PC-3 (cell line): Measurements from ENCODE around the gene ABCA12. TPM values are rescaled to one million over a fixed set of nuclear protein-coding genes. Genes with fewer than 3 reads are reported as not detected.

ENCODE experiments used
- ATAC-seq: fragments of 200-7000 bp; cut with Tn5 transposase; 2 replicates; pipeline ENCODE4 v1.9.1; 2020; ENCODE audit warnings: mild to moderate bottlenecking, moderate library complexity
- BruUV-seq: library from RNA; stranded (reverse); fragments of 400-500 nt; replicated peaks from 2 replicates; lab custom pipeline; 2021; lab: Mats Ljungman, UMichigan
- CTCF ChIA-PET: fragments of 300-600 bp; sonication (Branson Sonifier 250); formaldehyde crosslinking; loops from one replicate; lab custom pipeline; 2022; ENCODE audit warnings: antibody characterized with exemption; lab: Charles Lee
- POLR2A ChIA-PET: fragments of 300-600 bp; sonication (Branson Sonifier 250); formaldehyde crosslinking; loops from one replicate; lab custom pipeline; 2022; ENCODE audit warnings: antibody characterized with exemption; ENCODE audit not compliant: unreplicated experiment; lab: Charles Lee
- DNase-seq: peaks from one replicate; pipeline ENCODE4 v3.0.0-alpha.2; 2015
- H2AFZ ChIP-seq: fragments of 300-600 bp; sonication (generic); 2 replicates; pipeline ENCODE4 v1.6.0; 2016; ENCODE audit warnings: antibody characterized with exemption, low read length
- H3F3A ChIP-seq: fragments of 300-600 bp; sonication (generic); one replicate; pipeline ENCODE4 v1.6.0; 2017; ENCODE audit warnings: antibody characterized with exemption, low read length, control low read depth, mild to moderate bottlenecking; ENCODE audit not compliant: unreplicated experiment
- H3K27ac ChIP-seq: fragments of 300-600 bp; sonication (generic); 2 replicates; pipeline ENCODE4 v1.5.1; 2016; ENCODE audit warnings: mild to moderate bottlenecking, low read length
- H3K27me3 ChIP-seq: fragments of 300-600 bp; sonication (generic); 2 replicates; pipeline ENCODE4 v1.6.1; 2016; ENCODE audit warnings: low read length, mixed read lengths
- H3K36me3 ChIP-seq: fragments of 300-600 bp; sonication (generic); 2 replicates; pipeline ENCODE4 v1.6.1; 2016; ENCODE audit warnings: low read depth, mixed run types, low read length, mixed read lengths
- H3K4me1 ChIP-seq: fragments of 300-600 bp; sonication (generic); 2 replicates; pipeline ENCODE4 v1.5.1; 2016; ENCODE audit warnings: low read length; ENCODE audit not compliant: insufficient read depth
- H3K4me2 ChIP-seq: fragments of 300-600 bp; sonication (generic); 2 replicates; pipeline ENCODE4 v1.6.0; 2016; ENCODE audit warnings: low read length
- H3K4me3 ChIP-seq: fragments of 300-600 bp; sonication (generic); 2 replicates; pipeline ENCODE4 v1.5.1; 2016; ENCODE audit warnings: mild to moderate bottlenecking, low read length, mixed read lengths
- H3K79me2 ChIP-seq: fragments of 300-600 bp; sonication (generic); 2 replicates; pipeline ENCODE4 v1.6.1; 2017; ENCODE audit warnings: low read length, mixed read lengths
- H3K9ac ChIP-seq: fragments of 300-600 bp; sonication (generic); 2 replicates; pipeline ENCODE4 v1.6.0; 2016; ENCODE audit warnings: mild to moderate bottlenecking, low read length
- H3K9me2 ChIP-seq: fragments of 300-600 bp; sonication (generic); replicated peaks from 2 replicates; pipeline ENCODE4 v1.6.1; 2016; ENCODE audit warnings: mixed run types, low read length, mixed read lengths
- H3K9me3 ChIP-seq: fragments of 300-600 bp; sonication (generic); 2 replicates; pipeline ENCODE4 v1.6.1; 2016; ENCODE audit warnings: low read length, mixed read lengths
- H4K20me1 ChIP-seq: fragments of 300-600 bp; sonication (generic); 2 replicates; pipeline ENCODE4 v1.6.1; 2016; ENCODE audit warnings: low read length, mixed read lengths
- CTCF ChIP-seq: fragments of 300-600 bp; sonication (generic); conservative IDR thresholded peaks from 2 replicates; pipeline ENCODE4 v1.5.1; 2017; ENCODE audit warnings: antibody characterized with exemption, low read depth, mild to moderate bottlenecking, low read length
- EZH2 ChIP-seq: fragments of 300-600 bp; sonication (generic); IDR thresholded peaks from one replicate; pipeline ENCODE4 v1.6.1; 2017; ENCODE audit warnings: antibody characterized with exemption, mild to moderate bottlenecking, low read length; ENCODE audit not compliant: unreplicated experiment
- EZH2phosphoT487 ChIP-seq: fragments of 300-600 bp; sonication (generic); IDR thresholded peaks from 2 replicates; pipeline ENCODE4 v1.6.1; 2018; ENCODE audit warnings: mild to moderate bottlenecking, antibody characterized with exemption, low read length, borderline replicate concordance
- intact Hi-C: fragments of 100-400 bp; cut with micrococcal nuclease; formaldehyde crosslinking; loops from 2 replicates; pipeline ENCODE4 v1.9.0; 2023
- total RNA-seq: library from RNA; depleted of rRNA; stranded (reverse); fragments of >200 nt; gene quantifications from 2 replicates; pipeline ENCODE4 v1.2.3, GENCODE V29; 2014

Gene ABCA12
- total RNA-seq, 1 experiment from 2014 or later, result not detected

GRCh38 chr2:215082446-215082845 lies 56.0 kb downstream of the ABCA12 start:
- Histone ChIP-seq H3K27me3 (no peaks in the 10 kb centered on the region), H3K36me3 (no peaks in the 10 kb centered on the region), H3K4me1 (no peaks in the 10 kb centered on the region), H3K4me2 (no peak overlapping the region), H3K9me3 (no peaks in the 10 kb centered on the region), H3K9ac (no peak overlapping the region), H3K79me2 (no peaks in the 10 kb centered on the region), H3K4me3 (no peak overlapping the region), H3F3A (no peaks in the 10 kb centered on the region), H4K20me1 (no peaks in the 10 kb centered on the region), H2AFZ (no peak overlapping the region), H3K9me2 (no peaks in the 10 kb centered on the region), H3K27ac (no peak overlapping the region)
- intact Hi-C loops, result loop anchor here (5.0 kb wide), 1 partner anchor 85 kb away; no protein-coding TSS in a partner anchor
- ATAC-seq (no peak), DNase-seq (no peak)
- ChIA-PET CTCF (interaction anchor here (0.6 kb wide), 1 partner anchor 122 kb away, joined by 3 read pairs; no protein-coding TSS in a partner anchor), POLR2A (no interaction called here)
- BruUV-seq, result no TSS peak
- TF ChIP-seq EZH2phosphoT487 (no peak), CTCF (no peak), EZH2 (no peak)

- Histone ChIP-seq H4K20me1 (no peaks in the 10 kb centered on the region), H3K9me2 (no peaks in the 10 kb centered on the region), H3K9me3 (no peaks in the 10 kb centered on the region), H2AFZ (no peak overlapping the region), H3K27me3 (no peaks in the 10 kb centered on the region), H3K9ac (no peak overlapping the region), H3F3A (no peaks in the 10 kb centered on the region), H3K79me2 (no peaks in the 10 kb centered on the region), H3K4me3 (no peak overlapping the region), H3K4me1 (no peaks in the 10 kb centered on the region), H3K27ac (no peak overlapping the region), H3K36me3 (no peaks in the 10 kb centered on the region), H3K4me2 (no peak overlapping the region)
- no peak for TF ChIP-seq EZH2phosphoT487
- TF ChIP-seq EZH2, result no peak
- no peak for TF ChIP-seq CTCF
- ChIA-PET POLR2A (no interaction called here), CTCF (no interaction called here)
- no TSS peak for BruUV-seq
- intact Hi-C loops, result loop anchor here (5.0 kb wide), 1 partner anchor 87 kb away; no protein-coding TSS in a partner anchor
- DNase-seq (no peak), ATAC-seq (no peak)
Observed at GRCh38 chr2:215080545-215080944, 57.9 kb downstream of the ABCA12 start.

- Histone ChIP-seq H3K9me3 (no peaks in the 10 kb centered on the region), H4K20me1 (no peaks in the 10 kb centered on the region), H3K27me3 (no peaks in the 10 kb centered on the region), H3K4me3 (no peak overlapping the region), H3F3A (no peaks in the 10 kb centered on the region), H3K36me3 (no peaks in the 10 kb centered on the region), H3K27ac (no peak overlapping the region), H3K4me1 (peaks cover 4% of the 10 kb centered on the region; the same call in 1 of the 2 replicates), H3K4me2 (no peak overlapping the region), H3K9ac (no peak overlapping the region), H3K9me2 (no peaks in the 10 kb centered on the region), H2AFZ (no peak overlapping the region), H3K79me2 (no peaks in the 10 kb centered on the region)
- peak; percentile 70 for DNase-seq
- intact Hi-C loops, result no loop called here
- BruUV-seq, result no TSS peak
- POLR2A ChIA-PET, result no interaction called here
- ATAC-seq, result peak; percentile 67
- no peak for TF ChIP-seq EZH2phosphoT487
- TF ChIP-seq EZH2, result no peak
- no peak for TF ChIP-seq CTCF
- CTCF ChIA-PET, result no interaction called here
Observed at GRCh38 chr2:215071676-215072075, 66.8 kb downstream of the ABCA12 start.
